Activated CD4-positive, CD25-positive, alpha-beta regulatory T cell treated with anti-CD3 and anti-CD28 coated beads, Interleukin-2, amount 50 U/mL, for 16 hours (primary cell): ENCODE measurements around the gene S100A7A.
"Not testable (repeated sequence)": the region's sequence is repeated elsewhere in the genome, so short reads cannot be mapped to it uniquely, and the experiment has no call there.

Experiments used
- DNase-seq: peaks from one replicate; pipeline ENCODE4 v3.0.0-alpha.2; 2020; ENCODE audit warnings: low read depth, low spot score

The S100A7A gene

DNA sequence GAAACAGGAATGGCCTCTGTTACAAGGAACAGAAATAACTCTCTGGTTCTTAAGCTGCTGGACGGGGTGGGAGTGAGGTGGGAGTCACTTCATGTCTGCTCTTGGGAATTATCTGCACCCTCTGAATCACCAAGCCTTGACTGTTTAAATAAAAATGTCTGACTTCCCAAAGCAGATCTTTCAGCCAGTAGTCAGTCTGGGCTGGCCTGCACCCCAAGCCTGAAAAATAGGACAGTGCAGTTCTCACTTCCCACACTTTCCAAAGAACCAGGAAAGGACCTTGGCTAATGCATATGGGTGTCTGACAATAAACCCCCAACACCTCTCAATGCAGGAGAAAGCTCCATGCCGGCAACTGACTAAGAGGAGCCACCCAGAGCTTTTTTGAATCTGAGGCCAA lies 43.3 kb downstream of the S100A7A start:
- no peak for DNase-seq

DNA sequence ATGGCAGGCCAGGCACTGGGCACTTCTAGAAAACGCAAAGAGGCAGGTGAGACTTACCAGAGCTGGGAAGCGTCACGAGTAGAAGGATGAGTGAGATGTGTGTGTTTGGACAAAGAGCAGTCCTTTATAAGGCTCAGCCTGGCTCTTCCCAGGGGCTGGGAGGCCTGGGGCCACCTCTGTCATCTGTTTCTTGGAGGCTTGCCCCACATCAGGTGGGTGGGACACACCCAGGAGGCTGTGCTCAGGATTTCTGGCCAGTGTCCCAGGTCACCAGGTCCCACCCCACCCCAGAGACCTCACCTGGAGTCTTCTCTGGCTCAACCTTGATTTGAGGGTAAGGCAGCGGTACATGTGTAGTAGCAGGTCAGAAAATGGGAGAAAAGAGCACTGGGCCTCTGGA lies 44.2 kb downstream of the S100A7A start, which contains the start of gene S100A7:
TSS of gene S100A7 (minus strand) at position 101 of the 400 bp plus-strand sequence. CDS start 1,638 bp downstream, outside the sequence.
- DNase-seq: no peak

GRCh38 chr1:153462741-153463140 lies 46.4 kb downstream of the S100A7A start:
- not testable (repeated sequence) for DNase-seq

DNA sequence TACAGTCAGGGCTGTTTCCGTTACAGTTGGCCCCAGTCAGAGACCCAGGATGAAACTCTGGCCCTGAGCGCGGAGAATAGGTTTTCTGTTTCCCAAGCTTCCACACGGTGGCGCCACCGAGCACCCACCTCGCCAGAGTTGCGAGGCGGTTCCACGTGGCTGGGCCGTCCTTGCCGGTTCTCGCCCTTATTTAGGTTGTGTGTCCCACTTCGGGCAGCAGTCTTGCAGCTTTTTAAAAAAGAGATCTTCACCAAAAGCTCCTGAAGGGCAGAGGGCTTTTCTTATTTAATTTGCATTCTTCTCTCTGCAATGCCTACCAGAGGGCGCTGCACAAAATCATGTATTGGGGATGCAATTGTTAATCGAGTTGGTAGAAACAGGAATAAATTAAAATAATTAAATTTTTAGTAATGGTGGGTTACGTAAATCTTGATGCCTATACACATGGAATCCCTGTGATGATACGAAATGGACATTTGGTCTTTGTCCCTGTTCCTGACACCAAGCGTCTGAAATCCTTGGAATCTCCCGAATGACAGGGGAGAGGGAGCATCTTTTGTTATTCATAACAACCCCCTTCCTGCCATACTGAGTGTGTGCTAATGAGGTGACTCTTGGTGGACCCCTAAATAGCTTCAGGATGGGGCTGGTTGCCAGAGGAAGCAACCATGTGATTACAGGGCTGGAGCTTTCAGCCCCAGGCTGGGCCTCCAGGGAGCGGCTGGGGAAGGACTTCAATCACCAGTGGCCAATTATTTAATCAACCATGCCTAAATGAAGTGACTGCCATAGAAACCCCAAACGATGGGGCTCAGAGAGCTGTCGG lies 49.7 kb downstream of the S100A7A start:
- peak; percentile 29 for DNase-seq

DNA sequence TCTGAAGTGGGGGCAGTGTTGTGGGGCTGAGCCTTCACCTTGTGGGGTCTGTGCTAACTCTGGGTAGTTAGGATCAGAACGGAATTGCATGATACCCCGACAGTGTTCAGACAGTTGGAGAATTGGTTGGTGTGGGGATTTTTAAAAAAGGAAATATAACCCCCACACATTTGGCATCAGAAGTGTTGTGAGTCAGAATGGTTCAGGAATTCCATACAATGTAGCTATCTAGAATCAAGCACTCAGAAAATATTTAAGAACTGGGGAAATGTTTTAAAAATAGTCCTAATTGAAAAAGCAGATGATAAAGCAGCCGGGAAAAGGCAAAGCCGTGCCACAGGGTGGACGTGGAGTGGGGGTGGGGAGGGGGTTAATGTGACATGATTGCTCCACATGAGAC lies 50.6 kb downstream of the S100A7A start:
- DNase-seq: no peak

GRCh38 chr1:153470707-153471106 lies 54.4 kb downstream of the S100A7A start:
- DNase-seq: no peak
